ENCODE data around the gene LAPTM5. TPM values are rescaled to one million over a fixed set of nuclear protein-coding genes. Genes with fewer than 3 reads are reported as not detected.
A peak's percentile ranks its signal among the peaks of the same experiment; 100 is the strongest.

The LAPTM5 gene
- total and polyA plus RNA-seq, 4 experiments from 2014 or later = 563 to 851 (median 598) TPM

GRCh38 chr1:30729901-30730300 lies 27.7 kb downstream of the LAPTM5 start:
- Mint-ChIP-seq H3K36me3 (peaks cover 21 to 49% of the 10 kb centered on the region in 2 donors), H3K9me3 (peaks cover 0 to 2% (median 0%) of the 10 kb centered on the region in 8 donors), H3K4me1 (peaks cover 8 to 30% (median 21%) of the 10 kb centered on the region in 4 donors), H3K27me3 (no peaks in the 10 kb centered on the region), H3K4me3 (no peak overlapping the region), H3K27ac (peak overlapping the region in 2 of 7 donors; percentile 29 to 71)
- H3K27ac ChIP-seq (ENCODE audit: low read depth, low read length) = no peak overlapping the region
- ChIA-PET CTCF (ENCODE audit: partially characterized antibody) (interaction anchor here (1.4 to 3.8 kb wide), 6 partner anchors 10 to 72 kb away, joined by 3 to 27 read pairs (median 6); no protein-coding TSS in a partner anchor), POLR2A (ENCODE audit: partially characterized antibody) (interaction anchor here (0.6 to 37.5 kb wide), 7 partner anchors 9 to 53 kb away, joined by 3 to 1160 read pairs (median 4); partner anchors contain the start of gene LAPTM5)
- no peak for DNase-seq
- intact Hi-C loops (cut with micrococcal nuclease) = no loop called here
- H3K4me1 ChIP-seq (ENCODE audit: insufficient read depth, low read length) = peaks cover 16% of the 10 kb centered on the region
- peaks cover 32% of the 10 kb centered on the region for H3K36me3 ChIP-seq (ENCODE audit: insufficient read depth, low read length)
- H3K9me3 ChIP-seq (ENCODE audit: control insufficient read depth in 1 of 2, low read length in 2 of 2) = no peaks in the 10 kb centered on the region
- no peaks in the 10 kb centered on the region for H3K27me3 ChIP-seq (ENCODE audit: insufficient read depth, low read length)
- H3K4me3 ChIP-seq (ENCODE audit: low read length in 2 of 2) = no peak overlapping the region

DNA sequence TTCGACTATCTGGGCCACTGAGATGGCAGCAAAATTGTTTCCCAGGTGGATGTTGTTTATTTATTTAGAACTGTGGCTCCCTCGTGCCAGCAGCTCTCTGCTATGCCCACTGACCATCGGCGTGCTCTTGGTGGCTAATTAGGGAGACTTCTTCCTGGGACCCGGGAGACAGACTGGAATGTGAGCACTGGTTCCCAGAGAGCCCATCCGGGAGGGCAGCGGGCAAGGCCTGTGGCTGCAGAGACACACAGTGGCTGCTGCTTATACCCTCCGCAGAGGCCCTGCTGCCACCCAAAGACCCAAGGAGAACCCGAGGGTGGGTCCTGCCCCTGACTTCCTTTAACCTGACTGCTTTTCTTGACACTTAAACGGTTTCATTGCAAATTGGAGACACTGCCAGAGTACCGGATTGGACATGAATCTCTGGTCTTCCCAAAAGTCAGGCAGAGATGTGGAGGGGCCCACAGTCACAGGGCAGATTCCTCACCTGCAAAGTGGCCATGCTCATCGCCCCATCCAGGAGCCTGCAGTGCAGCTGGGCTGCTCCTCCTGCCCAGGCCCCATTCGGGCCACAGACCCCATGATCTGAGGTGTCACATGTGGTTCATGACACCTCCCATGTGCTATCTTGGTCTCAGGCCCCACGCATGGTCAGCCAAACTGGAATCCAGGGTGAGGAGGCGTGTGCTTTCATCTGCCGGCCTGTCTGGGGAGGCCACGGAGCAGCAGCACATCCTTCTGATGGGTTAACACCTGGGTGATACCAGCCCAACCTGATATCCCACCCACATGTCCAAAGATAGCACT lies 28.5 kb downstream of the LAPTM5 start:
- H3K27me3 ChIP-seq (ENCODE audit: insufficient read depth, low read length) = no peaks in the 10 kb centered on the region
- H3K27me3 Mint-ChIP-seq = no peaks in the 10 kb centered on the region
- no peak overlapping the region for H3K27ac ChIP-seq (ENCODE audit: low read depth, low read length)

GRCh38 chr1:30728340-30728739 lies 29.2 kb downstream of the LAPTM5 start:
- ChIA-PET POLR2A (ENCODE audit: partially characterized antibody) (interaction anchor here (1.2 to 37.5 kb wide), 3 partner anchors 9 to 28 kb away, joined by 3 to 1160 read pairs (median 23); partner anchors contain the start of gene LAPTM5), CTCF (ENCODE audit: partially characterized antibody) (interaction anchor here (1.2 to 14.9 kb wide), 5 partner anchors 9 to 56 kb away, joined by 3 to 687 read pairs (median 5); no protein-coding TSS in a partner anchor)
- Histone ChIP-seq H3K9me3 (ENCODE audit: control insufficient read depth in 1 of 2, low read length in 2 of 2) (no peaks in the 10 kb centered on the region), H3K27ac (ENCODE audit: low read depth, low read length) (no peak overlapping the region), H3K36me3 (ENCODE audit: insufficient read depth, low read length) (peaks cover 17% of the 10 kb centered on the region), H3K27me3 (ENCODE audit: insufficient read depth, low read length) (no peaks in the 10 kb centered on the region), H3K4me3 (ENCODE audit: low read length in 2 of 2) (no peak overlapping the region), H3K4me1 (ENCODE audit: insufficient read depth, low read length) (peaks cover 16% of the 10 kb centered on the region)
- Mint-ChIP-seq H3K27ac (peak overlapping the region in 4 of 7 donors; percentile 46 to 71 (median 58)), H3K9me3 (peaks cover 0 to 2% (median 0%) of the 10 kb centered on the region in 8 donors), H3K27me3 (no peaks in the 10 kb centered on the region), H3K36me3 (peaks cover 6 to 43% of the 10 kb centered on the region in 2 donors), H3K4me1 (peaks cover 12 to 37% (median 24%) of the 10 kb centered on the region in 4 donors), H3K4me3 (no peak overlapping the region)
- intact Hi-C loops (cut with micrococcal nuclease) = no loop called here
- peak in 1 of 5 donors; percentile 36 for DNase-seq

More for the DNA sequence above, 28.5 kb downstream of the LAPTM5 start:
- Mint-ChIP-seq H3K9me3 (peaks cover 0 to 2% (median 0%) of the 10 kb centered on the region in 8 donors), H3K27ac (peak overlapping the region in 5 of 7 donors; percentile 29 to 81 (median 57)), H3K4me3 (no peak overlapping the region), H3K4me1 (peaks cover 10 to 33% (median 23%) of the 10 kb centered on the region in 4 donors), H3K36me3 (peaks cover 12 to 44% of the 10 kb centered on the region in 2 donors)
- intact Hi-C loops (cut with micrococcal nuclease) = no loop called here
- DNase-seq = no peak
- H3K4me3 ChIP-seq (ENCODE audit: low read length in 2 of 2) = no peak overlapping the region
- ChIA-PET POLR2A (ENCODE audit: partially characterized antibody) (interaction anchor here (0.6 to 37.5 kb wide), 5 partner anchors 9 to 51 kb away, joined by 3 to 1160 read pairs (median 23); partner anchors contain the start of gene LAPTM5), CTCF (ENCODE audit: partially characterized antibody) (interaction anchor here (1.4 to 14.9 kb wide), 6 partner anchors 9 to 73 kb away, joined by 3 to 687 read pairs (median 10); no protein-coding TSS in a partner anchor)
- H3K9me3 ChIP-seq (ENCODE audit: control insufficient read depth in 1 of 2, low read length in 2 of 2) = no peaks in the 10 kb centered on the region
- H3K4me1 ChIP-seq (ENCODE audit: insufficient read depth, low read length) = peaks cover 16% of the 10 kb centered on the region
- H3K36me3 ChIP-seq (ENCODE audit: insufficient read depth, low read length) = peaks cover 23% of the 10 kb centered on the region

DNA sequence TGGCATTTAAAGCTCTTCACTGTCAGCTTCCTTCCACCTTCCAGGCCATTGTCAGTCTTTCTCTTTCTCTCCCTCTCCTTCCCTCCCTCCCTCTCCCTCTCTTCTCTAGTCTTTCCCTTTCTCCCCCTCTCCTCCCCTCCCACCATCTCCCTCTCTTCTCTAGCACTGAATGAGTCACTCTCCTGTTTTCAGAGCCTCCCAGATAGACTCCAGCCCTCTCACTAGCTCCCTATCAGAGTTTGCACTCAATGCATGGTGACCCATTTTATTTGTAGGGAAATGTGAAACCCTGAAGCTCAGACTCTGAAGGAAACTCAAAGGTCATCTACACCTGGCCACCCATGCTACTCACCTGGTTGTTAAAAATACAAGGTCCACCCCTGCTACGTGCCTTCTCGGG lies 29.8 kb downstream of the LAPTM5 start:
- no peak overlapping the region for H3K27ac ChIP-seq (ENCODE audit: low read depth, low read length)
- H3K36me3 ChIP-seq (ENCODE audit: insufficient read depth, low read length) = peaks cover 14% of the 10 kb centered on the region
- H3K36me3 Mint-ChIP-seq = peaks cover 3 to 37% of the 10 kb centered on the region in 2 donors
- ChIA-PET CTCF (ENCODE audit: partially characterized antibody) (interaction anchor here (1.2 to 14.9 kb wide), 6 partner anchors 8 to 74 kb away, joined by 3 to 687 read pairs (median 6); no protein-coding TSS in a partner anchor), POLR2A (ENCODE audit: partially characterized antibody) (interaction anchor here (1.2 to 37.5 kb wide), 3 partner anchors 8 to 28 kb away, joined by 3 to 1160 read pairs (median 23); partner anchors contain the start of gene LAPTM5)
- H3K4me3 ChIP-seq (ENCODE audit: low read length in 2 of 2) = no peak overlapping the region
- no peaks in the 10 kb centered on the region for H3K27me3 Mint-ChIP-seq
- no peak for DNase-seq
- H3K27me3 ChIP-seq (ENCODE audit: insufficient read depth, low read length) = no peaks in the 10 kb centered on the region
- H3K4me1 ChIP-seq (ENCODE audit: insufficient read depth, low read length) = peaks cover 16% of the 10 kb centered on the region
- no peak overlapping the region for H3K4me3 Mint-ChIP-seq
- peaks cover 0 to 2% (median 0%) of the 10 kb centered on the region in 8 donors for H3K9me3 Mint-ChIP-seq
- intact Hi-C loops (cut with micrococcal nuclease) = no loop called here
- H3K9me3 ChIP-seq (ENCODE audit: control insufficient read depth in 1 of 2, low read length in 2 of 2) = no peaks in the 10 kb centered on the region
- peaks cover 12 to 36% (median 24%) of the 10 kb centered on the region in 4 donors for H3K4me1 Mint-ChIP-seq
- peak overlapping the region; percentile 25 to 78 (median 48) for H3K27ac Mint-ChIP-seq

GRCh38 chr1:30726773-30727684 lies 30.5 kb downstream of the LAPTM5 start:
- Histone ChIP-seq H3K4me1 (ENCODE audit: insufficient read depth, low read length) (peaks cover 16% of the 10 kb centered on the region), H3K27me3 (ENCODE audit: insufficient read depth, low read length) (no peaks in the 10 kb centered on the region), H3K4me3 (ENCODE audit: low read length in 2 of 2) (no peak overlapping the region), H3K36me3 (ENCODE audit: insufficient read depth, low read length) (peaks cover 15% of the 10 kb centered on the region), H3K27ac (ENCODE audit: low read depth, low read length) (no peak overlapping the region), H3K9me3 (ENCODE audit: control insufficient read depth in 1 of 2, low read length in 2 of 2) (no peaks in the 10 kb centered on the region)
- ChIA-PET CTCF (ENCODE audit: partially characterized antibody) (interaction anchor here (0.6 to 14.9 kb wide), 9 partner anchors 7 to 525 kb away, joined by 3 to 687 read pairs (median 4); no protein-coding TSS in a partner anchor), POLR2A (ENCODE audit: partially characterized antibody) (interaction anchor here (0.8 to 37.5 kb wide), 6 partner anchors 7 to 53 kb away, joined by 3 to 1160 read pairs (median 5); partner anchors contain the start of gene LAPTM5)
- no peak for DNase-seq
- H3K4me1 Mint-ChIP-seq = peaks cover 10 to 33% (median 22%) of the 10 kb centered on the region in 4 donors
- H3K36me3 Mint-ChIP-seq = peaks cover 0 to 32% of the 10 kb centered on the region in 2 donors
- H3K4me3 Mint-ChIP-seq = no peak overlapping the region
- H3K27me3 Mint-ChIP-seq = no peaks in the 10 kb centered on the region
- intact Hi-C loops (cut with micrococcal nuclease) = no loop called here
- H3K27ac Mint-ChIP-seq = peak overlapping the region; percentile 25 to 78 (median 48)
- peaks cover 0 to 2% (median 0%) of the 10 kb centered on the region in 8 donors for H3K9me3 Mint-ChIP-seq

DNA sequence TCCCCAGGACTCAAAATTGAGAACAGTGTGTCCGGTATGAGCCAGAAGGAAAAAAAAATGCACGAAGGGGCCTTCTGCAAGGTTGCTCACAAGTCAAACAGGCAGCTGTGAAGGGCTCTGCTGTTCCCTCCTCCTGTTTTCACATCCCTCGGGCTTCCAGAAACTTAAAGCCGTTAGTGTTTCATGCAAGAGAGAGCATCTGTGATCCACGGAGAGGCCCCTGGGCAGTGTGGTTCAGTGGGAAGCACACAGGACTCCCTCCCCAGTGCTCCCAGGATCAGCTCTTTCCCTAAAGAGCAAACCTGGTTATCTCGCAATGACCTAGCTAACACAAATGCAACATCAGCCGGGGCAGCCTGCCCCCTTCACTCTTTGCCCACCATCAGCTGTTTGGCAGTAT lies 31.3 kb downstream of the LAPTM5 start:
- Mint-ChIP-seq H3K4me1 (peaks cover 4 to 33% (median 15%) of the 10 kb centered on the region in 4 donors), H3K27ac (peak overlapping the region in 2 of 7 donors; percentile 24 to 37), H3K36me3 (peaks cover 0 to 36% of the 10 kb centered on the region in 2 donors), H3K4me3 (no peak overlapping the region), H3K27me3 (no peaks in the 10 kb centered on the region), H3K9me3 (peaks cover 0 to 2% (median 0%) of the 10 kb centered on the region in 8 donors)
- ChIA-PET POLR2A (ENCODE audit: partially characterized antibody) (interaction anchor here (1.4 to 37.5 kb wide), 3 partner anchors 30 to 54 kb away, joined by 5 to 1160 read pairs (median 5); partner anchors contain the start of gene LAPTM5), CTCF (ENCODE audit: partially characterized antibody) (interaction anchor here (1.4 to 14.9 kb wide), 3 partner anchors 29 to 75 kb away, joined by 3 to 687 read pairs (median 7); no protein-coding TSS in a partner anchor)
- Histone ChIP-seq H3K27ac (ENCODE audit: low read depth, low read length) (no peak overlapping the region), H3K36me3 (ENCODE audit: insufficient read depth, low read length) (peaks cover 15% of the 10 kb centered on the region), H3K4me3 (ENCODE audit: low read length in 2 of 2) (no peak overlapping the region), H3K4me1 (ENCODE audit: insufficient read depth, low read length) (peaks cover 10% of the 10 kb centered on the region), H3K9me3 (ENCODE audit: control insufficient read depth in 1 of 2, low read length in 2 of 2) (no peaks in the 10 kb centered on the region), H3K27me3 (ENCODE audit: insufficient read depth, low read length) (no peaks in the 10 kb centered on the region)
- intact Hi-C loops (cut with micrococcal nuclease) = no loop called here
- DNase-seq = no peak

Data from CD4-positive, alpha-beta memory T cell (primary cell).